Measurements from ENCODE around the gene KIF9. TPM values are rescaled to one million over a fixed set of nuclear protein-coding genes. Genes with fewer than 3 reads are reported as not detected.

KIF9 gene, protein sequence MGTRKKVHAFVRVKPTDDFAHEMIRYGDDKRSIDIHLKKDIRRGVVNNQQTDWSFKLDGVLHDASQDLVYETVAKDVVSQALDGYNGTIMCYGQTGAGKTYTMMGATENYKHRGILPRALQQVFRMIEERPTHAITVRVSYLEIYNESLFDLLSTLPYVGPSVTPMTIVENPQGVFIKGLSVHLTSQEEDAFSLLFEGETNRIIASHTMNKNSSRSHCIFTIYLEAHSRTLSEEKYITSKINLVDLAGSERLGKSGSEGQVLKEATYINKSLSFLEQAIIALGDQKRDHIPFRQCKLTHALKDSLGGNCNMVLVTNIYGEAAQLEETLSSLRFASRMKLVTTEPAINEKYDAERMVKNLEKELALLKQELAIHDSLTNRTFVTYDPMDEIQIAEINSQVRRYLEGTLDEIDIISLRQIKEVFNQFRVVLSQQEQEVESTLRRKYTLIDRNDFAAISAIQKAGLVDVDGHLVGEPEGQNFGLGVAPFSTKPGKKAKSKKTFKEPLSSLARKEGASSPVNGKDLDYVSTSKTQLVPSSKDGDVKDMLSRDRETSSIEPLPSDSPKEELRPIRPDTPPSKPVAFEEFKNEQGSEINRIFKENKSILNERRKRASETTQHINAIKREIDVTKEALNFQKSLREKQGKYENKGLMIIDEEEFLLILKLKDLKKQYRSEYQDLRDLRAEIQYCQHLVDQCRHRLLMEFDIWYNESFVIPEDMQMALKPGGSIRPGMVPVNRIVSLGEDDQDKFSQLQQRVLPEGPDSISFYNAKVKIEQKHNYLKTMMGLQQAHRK
- 11.5 TPM for total RNA-seq

GRCh38 chr3:47282424-47283192 lies at the start of gene KIF9, which contains the start of gene KLHL18:
TSS of gene KIF9 (minus strand) at chr3:47282799. CDS start at chr3:47277374, 5,425 bp downstream.
TSS of gene KLHL18 (plus strand) at chr3:47282944. CDS start at chr3:47282966, 22 bp downstream.

Other genes starting within 250 kb of the KIF9 start
- gene SETD2, start 118.7 kb downstream of the KIF9 start, total RNA-seq: 115 TPM
- gene KLHL18, start 145 bp upstream of the KIF9 start, total RNA-seq: 44.2 TPM
- gene PTPN23, start 98.2 kb upstream of the KIF9 start, total RNA-seq: 25.0 TPM
- gene SCAP, start 193.1 kb upstream of the KIF9 start, total RNA-seq: 77.0 TPM
- gene ELP6, start 230.9 kb upstream of the KIF9 start, total RNA-seq: 26.4 TPM

Data from camera-type eye (tissue), 1 donor.